Esophagus muscularis mucosa (tissue), 4 donors: ENCODE results near the gene DNAJC12. TPM values are rescaled to one million over a fixed set of nuclear protein-coding genes. Genes with fewer than 3 reads are reported as not detected.

Source experiments
- DNase-seq: peaks from one replicate; pipeline ENCODE4 v3.0.0-alpha.2; 2017; ENCODE audit errors: extremely low spot score
- H3K27ac ChIP-seq, 4 donors: fragments of 200-600 bp; sonication (generic); replicated peaks in 1 of 4; 1 replicate in 3 of 4; 2 replicates in 1 of 4; pipeline ENCODE4 v1.5.1; 2016 to 2019; ENCODE audit warnings: mild to moderate bottlenecking in 1 of 4
- H3K27me3 ChIP-seq, 4 donors: fragments of 200-600 bp; sonication (generic); one replicate each; pipeline versions ENCODE4 v1.5.1 to v1.6.0; 2016 to 2019
- H3K36me3 ChIP-seq, 4 donors: fragments of 200-600 bp; sonication (generic); one replicate each; pipeline ENCODE4 v1.5.1; 2016 to 2019
- H3K4me1 ChIP-seq, 4 donors: fragments of 200-600 bp; sonication (generic); one replicate each; pipeline ENCODE4 v1.5.1; 2016 to 2019
- H3K4me3 ChIP-seq, 4 donors: fragments of 200-600 bp; sonication (generic); 1 replicate in 2 of 4; 2 replicates in 2 of 4; pipeline ENCODE4 v1.5.1; 2016 to 2019; ENCODE audit warnings: mild to moderate bottlenecking in 4 of 4, moderate library complexity in 1 of 4
- H3K9me3 ChIP-seq, 4 donors: fragments of 200-600 bp; sonication (generic); 1 replicate in 3 of 4; 2 replicates in 1 of 4; pipeline ENCODE4 v1.5.1; 2016 to 2019
- EP300 ChIP-seq: sonication (generic); formaldehyde crosslinking; IDR thresholded peaks from one replicate; pipeline ENCODE4 v1.6.1; 2017; ENCODE audit warnings: antibody characterized with exemption
- POLR2A ChIP-seq: fragments of 450-650 bp; IDR thresholded peaks from one replicate; pipeline ENCODE4 v1.6.1; 2017; ENCODE audit warnings: antibody characterized with exemption, moderate library complexity, mild to moderate bottlenecking, low read depth
- POLR2AphosphoS5 ChIP-seq, 2 donors: sonication (generic); formaldehyde crosslinking; IDR thresholded peaks; one replicate each; pipeline ENCODE4 v1.6.1; 2017; ENCODE audit warnings: antibody characterized with exemption in 2 of 2
- WGBS: methylation state at CpG from one replicate; pipeline ENCODE4 v1.1.5; 2018; 5-methylcytosine and 5-hydroxymethylcytosine counted together
- intact Hi-C: fragments of 100-400 bp; cut with DNase I; formaldehyde crosslinking; loops from one replicate; pipeline ENCODE4 v1.15.1; 2023
- total RNA-seq, 4 donors: library from RNA; depleted of rRNA; stranded (reverse); fragments of >200 nt; gene quantifications; one replicate each; pipeline versions ENCODE4 v1.1.0 to v1.2.1, GENCODE V29; 2016
- TF ChIP-seq, protein P1 (sequence below), 3 experiments: fragments of 200-600 bp in 2 of 3; fragments of 450-650 bp in 1 of 3; sonication (generic) in 2 of 3; IDR thresholded peaks; one replicate each; pipeline ENCODE4 v1.5.1; 2017 to 2019; ENCODE audit warnings: antibody characterized with exemption in 3 of 3, mild to moderate bottlenecking in 2 of 3, moderate library complexity in 1 of 3

DNAJC12 gene
- total RNA-seq, 4 donors from 2014 or later: 4.1 to 7.6 (median 6.5) TPM

DNA sequence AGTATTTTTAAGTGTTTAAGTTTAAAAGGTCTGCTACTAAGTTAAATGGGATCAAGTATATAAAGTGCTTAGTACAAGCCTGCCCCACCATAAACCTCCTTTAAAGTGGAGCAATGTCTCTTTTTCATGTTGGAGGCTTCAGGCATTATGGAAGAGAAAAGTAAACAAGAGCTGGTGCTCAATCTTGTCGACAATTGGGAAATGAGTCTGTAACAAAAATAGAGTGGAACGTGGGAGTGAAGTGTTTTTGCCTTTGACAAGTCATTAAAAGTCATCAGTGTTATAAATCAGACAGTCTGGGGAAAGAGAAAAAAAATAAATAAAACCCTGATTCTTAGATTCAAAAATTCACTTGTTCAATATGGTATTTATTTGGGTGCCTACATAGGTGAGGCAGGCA, 44.7 kb downstream of the DNAJC12 start:
- Histone ChIP-seq H3K27ac (no peak overlapping the region), H3K4me3 (no peak overlapping the region), H3K27me3 (no peaks in the 10 kb centered on the region), H3K9me3 (no peaks in the 10 kb centered on the region), H3K36me3 (no peaks in the 10 kb centered on the region), H3K4me1 (no peaks in the 10 kb centered on the region)
- no peak for DNase-seq
- intact Hi-C loops: no loop called here
- 11% methylated on average over 2 of the region's 2 CpGs for WGBS
- TF ChIP-seq, protein P1, sequence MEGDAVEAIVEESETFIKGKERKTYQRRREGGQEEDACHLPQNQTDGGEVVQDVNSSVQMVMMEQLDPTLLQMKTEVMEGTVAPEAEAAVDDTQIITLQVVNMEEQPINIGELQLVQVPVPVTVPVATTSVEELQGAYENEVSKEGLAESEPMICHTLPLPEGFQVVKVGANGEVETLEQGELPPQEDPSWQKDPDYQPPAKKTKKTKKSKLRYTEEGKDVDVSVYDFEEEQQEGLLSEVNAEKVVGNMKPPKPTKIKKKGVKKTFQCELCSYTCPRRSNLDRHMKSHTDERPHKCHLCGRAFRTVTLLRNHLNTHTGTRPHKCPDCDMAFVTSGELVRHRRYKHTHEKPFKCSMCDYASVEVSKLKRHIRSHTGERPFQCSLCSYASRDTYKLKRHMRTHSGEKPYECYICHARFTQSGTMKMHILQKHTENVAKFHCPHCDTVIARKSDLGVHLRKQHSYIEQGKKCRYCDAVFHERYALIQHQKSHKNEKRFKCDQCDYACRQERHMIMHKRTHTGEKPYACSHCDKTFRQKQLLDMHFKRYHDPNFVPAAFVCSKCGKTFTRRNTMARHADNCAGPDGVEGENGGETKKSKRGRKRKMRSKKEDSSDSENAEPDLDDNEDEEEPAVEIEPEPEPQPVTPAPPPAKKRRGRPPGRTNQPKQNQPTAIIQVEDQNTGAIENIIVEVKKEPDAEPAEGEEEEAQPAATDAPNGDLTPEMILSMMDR (IDR thresholded peaks at IDR 0.05): no peak
- TF ChIP-seq EP300 (no peak), POLR2AphosphoS5 (IDR thresholded peaks at IDR 0.05) (no peak), POLR2A (no peak)

DNA sequence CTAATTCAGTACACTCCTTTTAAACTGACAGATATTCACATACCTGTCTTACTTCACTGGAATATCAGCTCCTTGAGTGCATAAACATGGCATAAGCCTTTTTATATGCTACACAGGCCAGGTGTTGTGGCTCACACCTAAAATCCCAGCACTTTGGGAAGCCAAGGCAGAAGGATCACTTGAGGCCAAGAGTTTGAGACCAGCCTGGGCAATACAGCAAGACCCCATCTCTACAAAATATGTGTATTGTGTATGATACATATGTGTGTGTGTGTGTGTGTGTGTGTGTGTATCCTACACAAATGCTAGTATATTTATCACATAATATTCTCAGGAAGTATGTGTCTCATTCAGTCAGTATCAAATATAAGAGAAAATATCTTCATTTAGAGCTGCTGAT, 45.3 kb downstream of the DNAJC12 start:
- intact Hi-C loops: no loop called here
- no peak overlapping the region for H3K27ac ChIP-seq
- H3K4me3 ChIP-seq: no peak overlapping the region
- no peaks in the 10 kb centered on the region for H3K9me3 ChIP-seq
- no peaks in the 10 kb centered on the region for H3K27me3 ChIP-seq
- H3K4me1 ChIP-seq: no peaks in the 10 kb centered on the region
- H3K36me3 ChIP-seq: no peaks in the 10 kb centered on the region
- no peak for TF ChIP-seq POLR2AphosphoS5 (IDR thresholded peaks at IDR 0.05)
- no peak for TF ChIP-seq EP300
- TF ChIP-seq, protein P1 (IDR thresholded peaks at IDR 0.05): no peak
- no peak for TF ChIP-seq POLR2A
- DNase-seq: no peak

DNA sequence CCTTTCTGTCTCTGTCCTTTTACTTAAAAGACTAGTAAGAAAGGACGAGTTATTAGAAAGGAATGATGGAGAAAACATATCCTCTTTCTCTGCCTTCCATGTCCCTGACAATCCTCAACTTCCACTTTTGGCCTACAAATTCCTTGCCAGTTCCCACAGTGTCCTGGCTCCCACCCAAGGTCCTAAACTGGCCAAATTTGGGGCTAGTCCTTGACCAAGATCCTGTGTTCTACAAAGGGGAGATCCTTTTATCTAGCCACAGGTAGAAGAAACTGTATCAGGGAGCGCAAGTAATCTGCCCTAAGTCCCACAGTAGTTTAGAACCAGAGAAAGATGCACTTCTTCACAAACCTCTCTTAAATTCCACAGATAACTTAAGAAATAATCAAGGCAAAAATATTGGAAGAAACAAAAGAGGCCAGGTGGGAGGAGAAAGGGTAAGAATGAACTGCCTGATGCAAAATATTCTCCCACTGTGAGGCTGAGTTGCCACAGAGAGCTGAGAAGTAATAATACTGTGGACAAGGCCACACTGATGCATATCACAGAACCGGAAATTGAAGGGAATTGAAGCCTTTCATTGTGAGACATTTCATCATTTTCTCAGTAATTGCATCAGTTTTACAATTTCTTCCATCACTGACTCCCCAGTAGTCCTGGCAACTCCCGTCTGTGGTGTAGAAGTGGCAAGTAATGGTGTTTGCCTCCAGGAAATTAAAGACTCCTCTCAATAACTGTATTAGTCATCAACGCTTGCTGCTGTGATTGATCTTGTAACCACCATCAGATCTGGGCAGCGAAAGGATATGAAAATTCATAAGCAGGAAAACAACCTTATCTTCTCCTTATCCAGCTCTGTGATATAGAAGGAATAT, 47.2 kb downstream of the DNAJC12 start:
- Histone ChIP-seq H3K9me3 (no peaks in the 10 kb centered on the region), H3K4me1 (no peaks in the 10 kb centered on the region), H3K36me3 (no peaks in the 10 kb centered on the region), H3K4me3 (no peak overlapping the region), H3K27me3 (no peaks in the 10 kb centered on the region), H3K27ac (no peak overlapping the region)
- intact Hi-C loops: no loop called here
- TF ChIP-seq POLR2AphosphoS5 (IDR thresholded peaks at IDR 0.05) (no peak), EP300 (no peak), POLR2A (no peak)
- TF ChIP-seq, protein P1 (IDR thresholded peaks at IDR 0.05): no peak
- WGBS: 84% methylated on average over 6 of the region's 6 CpGs
- no peak for DNase-seq

DNA sequence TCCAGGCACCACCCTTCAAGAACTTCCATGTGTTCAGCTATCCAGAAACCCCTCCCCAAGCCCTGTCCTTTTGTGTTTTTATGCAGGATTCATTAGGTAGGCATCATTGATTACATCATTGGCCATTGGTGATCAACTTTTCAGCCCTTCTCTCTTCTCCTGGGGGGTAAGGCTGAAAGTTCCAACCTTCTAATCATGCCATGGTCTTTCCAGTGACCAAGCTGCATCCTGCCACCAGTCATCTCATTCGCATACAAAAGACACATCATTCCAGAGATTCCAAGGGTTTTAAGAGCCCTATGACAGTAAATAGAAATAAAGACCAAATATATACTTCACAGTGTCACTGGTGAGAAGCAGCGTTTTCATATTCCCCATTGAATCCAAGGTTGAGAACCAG, 48.2 kb downstream of the DNAJC12 start:
- intact Hi-C loops: no loop called here
- 86% methylated on average over 2 of the region's 2 CpGs for WGBS

More for the DNA sequence above, 48.2 kb downstream of the DNAJC12 start:
- Histone ChIP-seq H3K4me1 (no peaks in the 10 kb centered on the region), H3K4me3 (no peak overlapping the region), H3K27me3 (no peaks in the 10 kb centered on the region), H3K9me3 (no peaks in the 10 kb centered on the region), H3K36me3 (no peaks in the 10 kb centered on the region), H3K27ac (no peak overlapping the region)
- TF ChIP-seq EP300 (no peak), POLR2AphosphoS5 (IDR thresholded peaks at IDR 0.05) (no peak), POLR2A (no peak)
- TF ChIP-seq, protein P1 (IDR thresholded peaks at IDR 0.05): no peak
- DNase-seq: no peak
